Esophagus (tissue), 2 donors: ENCODE results near the gene RASGEF1C. TPM values are rescaled to one million over a fixed set of nuclear protein-coding genes. Genes with fewer than 3 reads are reported as not detected.

Experiments used
- H3K27ac ChIP-seq, 2 donors: one replicate each; pipeline ENCODE4 v1.5.1; 2013; ENCODE audit warnings: low read depth in 2 of 2, mild to moderate bottlenecking in 2 of 2, inconsistent platforms in 1 of 2, low read length in 1 of 2, moderate library complexity in 1 of 2
- H3K27me3 ChIP-seq, 2 donors: one replicate each; pipeline ENCODE4 v1.6.1; 2013; ENCODE audit warnings: low read length in 2 of 2, control low read depth in 1 of 2, mild to moderate bottlenecking in 1 of 2; ENCODE audit not compliant: insufficient read depth in 2 of 2, control insufficient read depth in 1 of 2
- H3K36me3 ChIP-seq, 2 donors: one replicate each; pipeline ENCODE4 v1.6.1; 2013; ENCODE audit warnings: low read length in 1 of 2; ENCODE audit not compliant: control insufficient read depth in 2 of 2, insufficient read depth in 2 of 2
- H3K4me1 ChIP-seq, 2 donors: one replicate each; pipeline ENCODE4 v1.6.1; 2013; ENCODE audit warnings: low read length in 1 of 2; ENCODE audit not compliant: control insufficient read depth in 2 of 2, insufficient read depth in 2 of 2
- H3K4me3 ChIP-seq, 2 donors: one replicate each; pipeline ENCODE4 v1.5.1; 2013; ENCODE audit warnings: low read length in 2 of 2, mild to moderate bottlenecking in 2 of 2, low read depth in 1 of 2, moderate library complexity in 1 of 2
- H3K9me3 ChIP-seq, 2 donors: one replicate each; pipeline ENCODE4 v1.6.1; 2013; ENCODE audit warnings: mild to moderate bottlenecking in 2 of 2, low read depth in 1 of 2, low read length in 1 of 2, moderate library complexity in 1 of 2; ENCODE audit not compliant: control insufficient read depth in 2 of 2, insufficient read depth in 1 of 2
- WGBS, 2 donors: extraction: QIAGEN DNeasy Blood & Tissue Kit; methylation state at CpG; one replicate each; pipeline ENCODE4 v1.1.7; 2013; 5-methylcytosine and 5-hydroxymethylcytosine counted together
- polyA plus RNA-seq, 2 donors: library from polyadenylated mRNA; stranded (reverse); fragments of 200-250 nt; gene quantifications; one replicate each; pipeline ENCODE4 v1.2.3, GENCODE V29; 2013
- donor health status: healthy with polysubstance abuse.
- donor health status: Bipolar disorder and iron deficiency.

Gene RASGEF1C
- polyA plus RNA-seq, 2 donors, result 0.04 to 0.13 TPM

DNA sequence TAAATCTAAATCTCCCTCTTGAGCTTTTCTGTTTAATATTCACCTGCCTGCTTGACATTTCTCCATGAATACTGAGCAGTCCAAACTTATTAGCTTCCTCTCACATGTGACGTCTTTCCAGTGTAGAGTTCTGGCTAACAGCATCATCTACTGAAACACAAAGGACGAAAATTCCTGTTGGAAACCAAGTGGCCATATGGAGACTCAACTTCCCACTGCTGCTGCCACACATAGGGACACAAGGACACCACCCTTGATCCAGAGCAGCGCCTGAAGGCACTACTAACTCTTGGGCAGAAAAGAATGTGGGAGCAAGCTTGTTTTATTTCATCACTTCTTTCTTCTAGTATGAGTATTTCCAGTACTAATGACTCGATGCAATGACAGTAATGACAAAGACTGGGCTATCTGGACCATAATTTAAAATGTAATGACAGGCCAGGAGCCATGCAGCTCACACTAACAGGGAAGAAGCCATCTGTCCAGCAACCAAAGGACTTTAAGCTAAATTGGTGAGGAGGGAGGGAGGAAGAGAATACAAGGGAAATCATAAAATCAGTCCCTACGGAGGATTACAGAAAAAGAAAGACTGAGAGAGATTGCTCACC, 156.7 kb downstream of the RASGEF1C start:
- no peaks in the 10 kb centered on the region for H3K27me3 ChIP-seq
- no peaks in the 10 kb centered on the region for H3K9me3 ChIP-seq
- no peaks in the 10 kb centered on the region for H3K36me3 ChIP-seq
- H3K4me3 ChIP-seq, result no peak overlapping the region
- WGBS, 2 donors, result 89 to 90% methylated on average over 5 of the region's 5 CpGs
- H3K4me1 ChIP-seq, result no peaks in the 10 kb centered on the region
- no peak overlapping the region for H3K27ac ChIP-seq

Other genes starting within 250 kb of the RASGEF1C start
- 10 to 100 TPM in 1 of 2 donors, 1 to 10 TPM in 1; 6.1 to 13.2 TPM for gene RNF130, start 137.5 kb downstream of the RASGEF1C start, polyA plus RNA-seq
- gene MAPK9, start 82.9 kb upstream of the RASGEF1C start, polyA plus RNA-seq, result 10 to 100 TPM in 1 of 2 donors, 1 to 10 TPM in 1; 5.4 to 10.3 TPM
- 1 to 10 TPM in 1 of 2 donors, under 1 TPM in 1; 0.73 to 1.9 TPM for gene GFPT2, start 144.1 kb upstream of the RASGEF1C start, polyA plus RNA-seq